ENCODE data around the gene CD3E.

Gene CD3E

GRCh38 chr11:118319337-118319707 lies 14.8 kb downstream of the CD3E start:
- Histone ChIP-seq H3K4me1 (ENCODE audit: control insufficient read depth in 2 of 2, insufficient read depth in 2 of 2, low read length in 2 of 2) (peaks cover 38 to 63% of the 10 kb centered on the region in 2 donors), H3K27me3 (ENCODE audit: control insufficient read depth in 2 of 2, insufficient read depth in 2 of 2, low read length in 2 of 2) (no peaks in the 10 kb centered on the region), H3K9me3 (ENCODE audit: control insufficient read depth in 2 of 2, low read length in 2 of 2) (no peaks in the 10 kb centered on the region), H3K4me3 (ENCODE audit: low read length in 2 of 2) (no peak overlapping the region), H3K9ac (ENCODE audit: low read depth in 1 of 2, low read length in 2 of 2) (no peak overlapping the region), H3K36me3 (ENCODE audit: control insufficient read depth in 2 of 2, insufficient read depth in 2 of 2, low read length in 2 of 2) (no peaks in the 10 kb centered on the region), H3K27ac (ENCODE audit: low read depth in 2 of 2, low read length in 2 of 2) (peak overlapping the region in 1 of 2 donors; percentile 27)

GRCh38 chr11:118320515-118320914 lies 16.0 kb downstream of the CD3E start:
- Histone ChIP-seq H3K4me3 (ENCODE audit: low read length in 2 of 2) (no peak overlapping the region), H3K4me1 (ENCODE audit: control insufficient read depth in 2 of 2, insufficient read depth in 2 of 2, low read length in 2 of 2) (peaks cover 32 to 52% of the 10 kb centered on the region in 2 donors), H3K9ac (ENCODE audit: low read depth in 1 of 2, low read length in 2 of 2) (no peak overlapping the region), H3K9me3 (ENCODE audit: control insufficient read depth in 2 of 2, low read length in 2 of 2) (no peaks in the 10 kb centered on the region), H3K36me3 (ENCODE audit: control insufficient read depth in 2 of 2, insufficient read depth in 2 of 2, low read length in 2 of 2) (no peaks in the 10 kb centered on the region), H3K27ac (ENCODE audit: low read depth in 2 of 2, low read length in 2 of 2) (no peak overlapping the region), H3K27me3 (ENCODE audit: control insufficient read depth in 2 of 2, insufficient read depth in 2 of 2, low read length in 2 of 2) (no peaks in the 10 kb centered on the region)

- peak overlapping the region; percentile 48 to 63 for H3K27ac ChIP-seq (ENCODE audit: low read depth in 2 of 2, low read length in 2 of 2)
- no peaks in the 10 kb centered on the region for H3K36me3 ChIP-seq (ENCODE audit: control insufficient read depth in 2 of 2, insufficient read depth in 2 of 2, low read length in 2 of 2)
- H3K4me3 ChIP-seq (ENCODE audit: low read length in 2 of 2) = peak overlapping the region; percentile 48
- no peaks in the 10 kb centered on the region for H3K27me3 ChIP-seq (ENCODE audit: control insufficient read depth in 2 of 2, insufficient read depth in 2 of 2, low read length in 2 of 2)
- no peak overlapping the region for H3K9ac ChIP-seq (ENCODE audit: low read depth in 1 of 2, low read length in 2 of 2)
- peaks cover 22 to 42% of the 10 kb centered on the region in 2 donors for H3K4me1 ChIP-seq (ENCODE audit: control insufficient read depth in 2 of 2, insufficient read depth in 2 of 2, low read length in 2 of 2)
- H3K9me3 ChIP-seq (ENCODE audit: control insufficient read depth in 2 of 2, low read length in 2 of 2) = no peaks in the 10 kb centered on the region
These were observed 17.0 kb downstream of the CD3E start for GRCh38 chr11:118321386-118322082.

GRCh38 chr11:118322721-118323120 lies 18.2 kb downstream of the CD3E start:
- no peaks in the 10 kb centered on the region for H3K27me3 ChIP-seq (ENCODE audit: control insufficient read depth in 2 of 2, insufficient read depth in 2 of 2, low read length in 2 of 2)
- no peaks in the 10 kb centered on the region for H3K9me3 ChIP-seq (ENCODE audit: control insufficient read depth in 2 of 2, low read length in 2 of 2)
- H3K4me3 ChIP-seq (ENCODE audit: low read length in 2 of 2) = no peak overlapping the region
- peaks cover 13 to 33% of the 10 kb centered on the region in 2 donors for H3K4me1 ChIP-seq (ENCODE audit: control insufficient read depth in 2 of 2, insufficient read depth in 2 of 2, low read length in 2 of 2)
- H3K27ac ChIP-seq (ENCODE audit: low read depth in 2 of 2, low read length in 2 of 2) = no peak overlapping the region
- H3K36me3 ChIP-seq (ENCODE audit: control insufficient read depth in 2 of 2, insufficient read depth in 2 of 2, low read length in 2 of 2) = no peaks in the 10 kb centered on the region
- no peak overlapping the region for H3K9ac ChIP-seq (ENCODE audit: low read depth in 1 of 2, low read length in 2 of 2)

GRCh38 chr11:118325283-118325682 lies 20.8 kb downstream of the CD3E start:
- Histone ChIP-seq H3K27ac (ENCODE audit: low read depth in 2 of 2, low read length in 2 of 2) (no peak overlapping the region), H3K9ac (ENCODE audit: low read depth in 1 of 2, low read length in 2 of 2) (no peak overlapping the region), H3K9me3 (ENCODE audit: control insufficient read depth in 2 of 2, low read length in 2 of 2) (no peaks in the 10 kb centered on the region)

GRCh38 chr11:118328745-118329144 lies 24.2 kb downstream of the CD3E start:
- H3K4me3 ChIP-seq (ENCODE audit: low read length in 2 of 2) = no peak overlapping the region
- H3K27ac ChIP-seq (ENCODE audit: low read depth in 2 of 2, low read length in 2 of 2) = no peak overlapping the region
- no peaks in the 10 kb centered on the region for H3K27me3 ChIP-seq (ENCODE audit: control insufficient read depth in 2 of 2, insufficient read depth in 2 of 2, low read length in 2 of 2)
- no peaks in the 10 kb centered on the region for H3K9me3 ChIP-seq (ENCODE audit: control insufficient read depth in 2 of 2, low read length in 2 of 2)
- no peak overlapping the region for H3K9ac ChIP-seq (ENCODE audit: low read depth in 1 of 2, low read length in 2 of 2)
- no peaks in the 10 kb centered on the region for H3K36me3 ChIP-seq (ENCODE audit: control insufficient read depth in 2 of 2, insufficient read depth in 2 of 2, low read length in 2 of 2)
- H3K4me1 ChIP-seq (ENCODE audit: control insufficient read depth in 2 of 2, insufficient read depth in 2 of 2, low read length in 2 of 2) = no peaks in the 10 kb centered on the region

More at GRCh38 chr11:118325283-118325682, 20.8 kb downstream of the CD3E start:
- no peaks in the 10 kb centered on the region for H3K27me3 ChIP-seq (ENCODE audit: control insufficient read depth in 2 of 2, insufficient read depth in 2 of 2, low read length in 2 of 2)
- no peaks in the 10 kb centered on the region for H3K36me3 ChIP-seq (ENCODE audit: control insufficient read depth in 2 of 2, insufficient read depth in 2 of 2, low read length in 2 of 2)
- H3K4me3 ChIP-seq (ENCODE audit: low read length in 2 of 2) = no peak overlapping the region
- H3K4me1 ChIP-seq (ENCODE audit: control insufficient read depth in 2 of 2, insufficient read depth in 2 of 2, low read length in 2 of 2) = peaks cover 5 to 16% of the 10 kb centered on the region in 2 donors

GRCh38 chr11:118334745-118335144 lies 30.2 kb downstream of the CD3E start:
- H3K9ac ChIP-seq (ENCODE audit: low read depth in 1 of 2, low read length in 2 of 2) = no peak overlapping the region
- H3K36me3 ChIP-seq (ENCODE audit: control insufficient read depth in 2 of 2, insufficient read depth in 2 of 2, low read length in 2 of 2) = no peaks in the 10 kb centered on the region
- no peak overlapping the region for H3K4me3 ChIP-seq (ENCODE audit: low read length in 2 of 2)
- no peaks in the 10 kb centered on the region for H3K27me3 ChIP-seq (ENCODE audit: control insufficient read depth in 2 of 2, insufficient read depth in 2 of 2, low read length in 2 of 2)
- no peaks in the 10 kb centered on the region for H3K9me3 ChIP-seq (ENCODE audit: control insufficient read depth in 2 of 2, low read length in 2 of 2)
- H3K27ac ChIP-seq (ENCODE audit: low read depth in 2 of 2, low read length in 2 of 2) = no peak overlapping the region
- no peaks in the 10 kb centered on the region for H3K4me1 ChIP-seq (ENCODE audit: control insufficient read depth in 2 of 2, insufficient read depth in 2 of 2, low read length in 2 of 2)

- Histone ChIP-seq H3K36me3 (ENCODE audit: control insufficient read depth in 2 of 2, insufficient read depth in 2 of 2, low read length in 2 of 2) (no peaks in the 10 kb centered on the region), H3K4me1 (ENCODE audit: control insufficient read depth in 2 of 2, insufficient read depth in 2 of 2, low read length in 2 of 2) (no peaks in the 10 kb centered on the region), H3K9ac (ENCODE audit: low read depth in 1 of 2, low read length in 2 of 2) (no peak overlapping the region), H3K27ac (ENCODE audit: low read depth in 2 of 2, low read length in 2 of 2) (peak overlapping the region in 1 of 2 donors; percentile 63), H3K4me3 (ENCODE audit: low read length in 2 of 2) (peak overlapping the region in 1 of 2 donors; percentile 52), H3K27me3 (ENCODE audit: control insufficient read depth in 2 of 2, insufficient read depth in 2 of 2, low read length in 2 of 2) (no peaks in the 10 kb centered on the region), H3K9me3 (ENCODE audit: control insufficient read depth in 2 of 2, low read length in 2 of 2) (no peaks in the 10 kb centered on the region)
These were observed 34.1 kb downstream of the CD3E start for GRCh38 chr11:118338637-118339061.

- Histone ChIP-seq H3K27me3 (ENCODE audit: control insufficient read depth in 2 of 2, insufficient read depth in 2 of 2, low read length in 2 of 2) (no peaks in the 10 kb centered on the region), H3K4me1 (ENCODE audit: control insufficient read depth in 2 of 2, insufficient read depth in 2 of 2, low read length in 2 of 2) (no peaks in the 10 kb centered on the region), H3K36me3 (ENCODE audit: control insufficient read depth in 2 of 2, insufficient read depth in 2 of 2, low read length in 2 of 2) (no peaks in the 10 kb centered on the region), H3K9ac (ENCODE audit: low read depth in 1 of 2, low read length in 2 of 2) (no peak overlapping the region), H3K27ac (ENCODE audit: low read depth in 2 of 2, low read length in 2 of 2) (peak overlapping the region in 1 of 2 donors; percentile 63), H3K4me3 (ENCODE audit: low read length in 2 of 2) (peak overlapping the region in 1 of 2 donors; percentile 52), H3K9me3 (ENCODE audit: control insufficient read depth in 2 of 2, low read length in 2 of 2) (no peaks in the 10 kb centered on the region)
These were observed 34.9 kb downstream of the CD3E start for GRCh38 chr11:118339281-118339961.

GRCh38 chr11:118340449-118340848 lies 35.9 kb downstream of the CD3E start:
- no peaks in the 10 kb centered on the region for H3K4me1 ChIP-seq (ENCODE audit: control insufficient read depth in 2 of 2, insufficient read depth in 2 of 2, low read length in 2 of 2)
- peak overlapping the region in 1 of 2 donors; percentile 17 for H3K9ac ChIP-seq (ENCODE audit: low read depth in 1 of 2, low read length in 2 of 2)
- H3K4me3 ChIP-seq (ENCODE audit: low read length in 2 of 2) = peak overlapping the region in 1 of 2 donors; percentile 52
- no peaks in the 10 kb centered on the region for H3K27me3 ChIP-seq (ENCODE audit: control insufficient read depth in 2 of 2, insufficient read depth in 2 of 2, low read length in 2 of 2)
- no peaks in the 10 kb centered on the region for H3K9me3 ChIP-seq (ENCODE audit: control insufficient read depth in 2 of 2, low read length in 2 of 2)
- no peaks in the 10 kb centered on the region for H3K36me3 ChIP-seq (ENCODE audit: control insufficient read depth in 2 of 2, insufficient read depth in 2 of 2, low read length in 2 of 2)
- peak overlapping the region in 1 of 2 donors; percentile 38 for H3K27ac ChIP-seq (ENCODE audit: low read depth in 2 of 2, low read length in 2 of 2)
